SK-N-SH (cell line): ENCODE results near the gene MEGF6. TPM values are rescaled to one million over a fixed set of nuclear protein-coding genes. Genes with fewer than 3 reads are reported as not detected.

Experiments used
- CTCF ChIA-PET: fragments of 300-600, 350-600 bp; formaldehyde crosslinking; extraction: SDS; loops from one replicate; lab custom pipeline; 2021; lab: Yijun Ruan, JAX
- POLR2A ChIA-PET: fragments of 350-600 bp; sonication (Branson Sonifier 250); formaldehyde crosslinking; extraction: SDS; loops from one replicate; lab custom pipeline; 2020; ENCODE audit warnings: antibody characterized with exemption, inconsistent platforms; lab: Yijun Ruan, JAX
- DNase-seq: peaks from one replicate; pipeline ENCODE4 v3.0.0; 2012
- H2AFZ ChIP-seq: fragments of 200-600 bp; sonication (generic); 2 replicates; pipeline ENCODE4 v1.8.1; 2016; ENCODE audit warnings: antibody characterized with exemption, mild to moderate bottlenecking, low read depth
- H3F3A ChIP-seq: fragments of 200-600 bp; sonication (generic); replicated peaks from 2 replicates; pipeline ENCODE3; 2016; ENCODE audit warnings: antibody characterized with exemption, mild to moderate bottlenecking; ENCODE audit not compliant: insufficient read depth
- H3K27ac ChIP-seq, 2 experiments: fragments of 200-500 bp in 1 of 2; fragments of 200-600 bp in 1 of 2; sonication (Bioruptor generic) in 1 of 2; sonication (generic), shearing (Covaris generic) in 1 of 2; 2 replicates each; pipeline versions ENCODE4 v1.5.1 to v1.6.1; 2014 to 2016; ENCODE audit warnings: low read depth in 2 of 2, inconsistent platforms in 1 of 2, low read length in 1 of 2, mild to moderate bottlenecking in 1 of 2, mixed read lengths in 1 of 2
- H3K27me3 ChIP-seq: fragments of 200-600 bp; sonication (generic), shearing (Covaris generic); 2 replicates; pipeline ENCODE4 v1.6.1; 2016; ENCODE audit warnings: mixed run types; ENCODE audit not compliant: insufficient read depth
- H3K36me3 ChIP-seq, 2 experiments: fragments of 200-500 bp in 1 of 2; fragments of 200-600 bp in 1 of 2; sonication (Bioruptor generic) in 1 of 2; sonication (generic) in 1 of 2; replicated peaks in 1 of 2; 2 replicates each; pipeline versions ENCODE3 to v1.5.1; 2014 to 2016; ENCODE audit warnings: low read length in 1 of 2, mild to moderate bottlenecking in 1 of 2; ENCODE audit not compliant: insufficient read depth in 2 of 2, control insufficient read depth in 1 of 2
- H3K4me1 ChIP-seq, 2 experiments: fragments of 200-500 bp in 1 of 2; fragments of 200-600 bp in 1 of 2; sonication (Bioruptor generic) in 1 of 2; sonication (generic), shearing (Covaris generic) in 1 of 2; 2 replicates each; pipeline versions ENCODE4 v1.5.1 to v1.6.1; 2014 to 2016; ENCODE audit warnings: low read depth in 1 of 2, low read length in 1 of 2, mixed run types in 1 of 2; ENCODE audit not compliant: insufficient read depth in 2 of 2, control insufficient read depth in 1 of 2
- H3K4me2 ChIP-seq: fragments of 200-600 bp; sonication (generic), shearing (Covaris generic); 2 replicates; pipeline ENCODE4 v1.6.1; 2017; ENCODE audit warnings: mixed run types
- H3K4me3 ChIP-seq, 2 experiments: fragments of 200-500 bp in 1 of 2; fragments of 200-600 bp in 1 of 2; sonication (Bioruptor generic) in 1 of 2; sonication (generic), shearing (Covaris generic) in 1 of 2; 2 replicates each; pipeline versions ENCODE4 v1.5.1 to v1.8.1; 2014 to 2016; ENCODE audit warnings: low read depth in 2 of 2, inconsistent platforms in 1 of 2, low read length in 1 of 2, mild to moderate bottlenecking in 1 of 2, mixed read lengths in 1 of 2, moderate library complexity in 1 of 2
- H3K79me2 ChIP-seq: fragments of 200-600 bp; sonication (generic); 2 replicates; pipeline ENCODE4 v1.8.1; 2017; ENCODE audit warnings: mild to moderate bottlenecking; ENCODE audit not compliant: insufficient read depth
- H3K9ac ChIP-seq: fragments of 200-600 bp; sonication (generic); 2 replicates; pipeline ENCODE4 v1.6.1; 2017; ENCODE audit warnings: mixed run types
- H3K9me2 ChIP-seq: fragments of 200-600 bp; sonication (generic); 2 replicates; pipeline ENCODE4 v1.6.1; 2017; ENCODE audit warnings: mixed run types
- H3K9me3 ChIP-seq: fragments of 200-600 bp; sonication (generic); 2 replicates; pipeline ENCODE4 v1.6.1; 2017; ENCODE audit warnings: mixed run types, mild to moderate bottlenecking, moderate library complexity
- H4K20me1 ChIP-seq: fragments of 200-600 bp; sonication (generic); 2 replicates; pipeline ENCODE4 v1.6.1; 2017; ENCODE audit warnings: mild to moderate bottlenecking, mixed run types; ENCODE audit not compliant: insufficient read depth
- GABPA ChIP-seq: IDR thresholded peaks from 2 replicates; pipeline ENCODE4 v1.4.0; 2012; ENCODE audit warnings: low read depth, mild to moderate bottlenecking
- GATA2 ChIP-seq: sonication (generic); formaldehyde crosslinking; IDR thresholded peaks from 2 replicates; pipeline ENCODE4 v1.5.0; 2020; ENCODE audit warnings: mild to moderate bottlenecking, missing genetic modification reagents
- MAX ChIP-seq: IDR thresholded peaks from 2 replicates; pipeline ENCODE4 v1.4.0; 2012; ENCODE audit warnings: low read depth
- MXI1 ChIP-seq: IDR thresholded peaks from 2 replicates; pipeline ENCODE4 v1.6.1; 2012; ENCODE audit warnings: mild to moderate bottlenecking, low read depth, low read length, improper control_type of control experiment
- NFIC ChIP-seq: IDR thresholded peaks from 2 replicates; pipeline ENCODE4 v1.4.0; 2012; ENCODE audit warnings: borderline replicate concordance
- POLR2AphosphoS5 ChIP-seq: IDR thresholded peaks from 2 replicates; pipeline ENCODE4 v1.6.1; 2012; ENCODE audit warnings: low read depth, low read length
- RAD21 ChIP-seq: IDR thresholded peaks from 2 replicates; pipeline ENCODE4 v1.6.1; 2012; ENCODE audit warnings: mild to moderate bottlenecking, low read length
- RFX5 ChIP-seq: IDR thresholded peaks from 2 replicates; pipeline ENCODE4 v1.6.1; 2012; ENCODE audit warnings: mild to moderate bottlenecking, improper control_type of control experiment, low read length
- RXRA ChIP-seq: IDR thresholded peaks from 2 replicates; pipeline ENCODE4 v1.4.0; 2012; ENCODE audit warnings: low read depth, mild to moderate bottlenecking, borderline replicate concordance
- SMC3 ChIP-seq: IDR thresholded peaks from 2 replicates; pipeline ENCODE4 v1.6.1; 2012; ENCODE audit warnings: low read depth, low read length, improper control_type of control experiment
- TCF12 ChIP-seq: IDR thresholded peaks from 2 replicates; pipeline ENCODE4 v1.4.0; 2012
- YY1 ChIP-seq: IDR thresholded peaks from 2 replicates; pipeline ENCODE4 v1.4.0; 2012; ENCODE audit warnings: low read depth, mild to moderate bottlenecking
- ZBTB33 ChIP-seq: IDR thresholded peaks from 2 replicates; pipeline ENCODE4 v1.4.0; 2012; ENCODE audit warnings: low read depth, borderline replicate concordance
- WGBS: methylation state at CpG from one replicate; pipeline ENCODE4 v1.1.6; 2017; ENCODE audit warnings: low lambda C conversion rate; 5-methylcytosine and 5-hydroxymethylcytosine counted together
- polyA plus RNA-seq, 3 experiments: library from polyadenylated mRNA; depleted of rRNA; stranded (reverse); fragments of >200 nt; gene quantifications; 2 replicates each; pipeline ENCODE4 v1.2.3, GENCODE V29; 2012
- TF ChIP-seq, protein P1 (sequence below): IDR thresholded peaks from 2 replicates; pipeline ENCODE4 v1.6.1; 2012; ENCODE audit warnings: mild to moderate bottlenecking, low read depth, low read length, moderate library complexity

MEGF6 gene
- polyA plus RNA-seq, 1 of the 3 experiments (the other 2 are of a cell fraction) = 7.6 TPM

DNA sequence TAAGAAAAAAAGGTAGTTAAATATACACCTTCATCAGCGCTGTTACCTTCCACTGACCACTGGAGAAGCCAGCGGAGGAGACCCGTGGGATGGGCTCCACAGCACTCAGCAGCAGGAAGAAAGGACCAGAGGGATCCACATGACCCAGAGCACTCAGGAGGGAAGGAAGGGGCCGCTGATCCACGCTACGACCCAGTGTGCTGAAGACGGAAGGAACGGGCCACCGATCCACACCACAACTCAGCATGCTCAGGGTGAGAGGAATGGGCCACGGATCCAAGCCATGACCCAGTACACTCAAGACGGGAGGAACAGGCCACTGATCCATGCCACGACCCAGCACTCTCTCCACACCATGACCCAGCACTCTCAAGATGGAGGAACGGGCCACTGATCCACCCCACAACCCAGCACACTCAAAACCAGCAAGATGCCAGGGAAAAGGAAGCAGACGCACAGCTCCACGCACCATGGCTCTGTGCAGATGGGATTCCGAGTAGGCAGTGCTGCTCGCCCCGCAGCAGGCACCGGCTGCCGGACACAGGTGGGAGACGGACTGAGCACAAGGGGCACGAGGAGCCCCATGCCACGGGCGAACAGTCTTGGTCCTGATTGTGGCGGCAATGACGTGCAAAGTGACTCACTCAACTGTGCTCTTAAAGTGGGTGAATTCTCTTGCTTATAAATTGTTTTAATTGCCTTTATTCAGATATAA, 29.9 kb upstream of the MEGF6 start:
- Histone ChIP-seq H3K36me3 (peaks cover 4 to 74% of the 10 kb centered on the region in 2 experiments), H3K9ac (no peak overlapping the region), H3K9me3 (no peaks in the 10 kb centered on the region), H3K79me2 (no peaks in the 10 kb centered on the region), H4K20me1 (no peaks in the 10 kb centered on the region), H3K4me3 (no peak overlapping the region), H3K27ac (no peak overlapping the region), H3K4me2 (no peak overlapping the region), H3K4me1 (no peaks in the 10 kb centered on the region), H3K9me2 (no peaks in the 10 kb centered on the region), H3K27me3 (no peaks in the 10 kb centered on the region), H2AFZ (no peak overlapping the region), H3F3A (no peaks in the 10 kb centered on the region)
- TF ChIP-seq MAX (no peak), RXRA (no peak), ZBTB33 (no peak), GATA2 (no peak), RFX5 (no peak), POLR2AphosphoS5 (no peak), MXI1 (no peak), RAD21 (no peak), YY1 (no peak), NFIC (no peak), TCF12 (no peak), SMC3 (no peak), GABPA (no peak)
- TF ChIP-seq, protein P1, sequence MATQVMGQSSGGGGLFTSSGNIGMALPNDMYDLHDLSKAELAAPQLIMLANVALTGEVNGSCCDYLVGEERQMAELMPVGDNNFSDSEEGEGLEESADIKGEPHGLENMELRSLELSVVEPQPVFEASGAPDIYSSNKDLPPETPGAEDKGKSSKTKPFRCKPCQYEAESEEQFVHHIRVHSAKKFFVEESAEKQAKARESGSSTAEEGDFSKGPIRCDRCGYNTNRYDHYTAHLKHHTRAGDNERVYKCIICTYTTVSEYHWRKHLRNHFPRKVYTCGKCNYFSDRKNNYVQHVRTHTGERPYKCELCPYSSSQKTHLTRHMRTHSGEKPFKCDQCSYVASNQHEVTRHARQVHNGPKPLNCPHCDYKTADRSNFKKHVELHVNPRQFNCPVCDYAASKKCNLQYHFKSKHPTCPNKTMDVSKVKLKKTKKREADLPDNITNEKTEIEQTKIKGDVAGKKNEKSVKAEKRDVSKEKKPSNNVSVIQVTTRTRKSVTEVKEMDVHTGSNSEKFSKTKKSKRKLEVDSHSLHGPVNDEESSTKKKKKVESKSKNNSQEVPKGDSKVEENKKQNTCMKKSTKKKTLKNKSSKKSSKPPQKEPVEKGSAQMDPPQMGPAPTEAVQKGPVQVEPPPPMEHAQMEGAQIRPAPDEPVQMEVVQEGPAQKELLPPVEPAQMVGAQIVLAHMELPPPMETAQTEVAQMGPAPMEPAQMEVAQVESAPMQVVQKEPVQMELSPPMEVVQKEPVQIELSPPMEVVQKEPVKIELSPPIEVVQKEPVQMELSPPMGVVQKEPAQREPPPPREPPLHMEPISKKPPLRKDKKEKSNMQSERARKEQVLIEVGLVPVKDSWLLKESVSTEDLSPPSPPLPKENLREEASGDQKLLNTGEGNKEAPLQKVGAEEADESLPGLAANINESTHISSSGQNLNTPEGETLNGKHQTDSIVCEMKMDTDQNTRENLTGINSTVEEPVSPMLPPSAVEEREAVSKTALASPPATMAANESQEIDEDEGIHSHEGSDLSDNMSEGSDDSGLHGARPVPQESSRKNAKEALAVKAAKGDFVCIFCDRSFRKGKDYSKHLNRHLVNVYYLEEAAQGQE = no peak
- 93% methylated on average over 25 of the region's 26 CpGs for WGBS
- ChIA-PET CTCF (no interaction called here), POLR2A (no interaction called here)
- no peak for DNase-seq
